ENCODE data around the gene DCDC2.

- no peak for TF ChIP-seq CTCF (conservative IDR thresholded peaks at IDR 0.05; ENCODE audit: low read length)
- no peak for TF ChIP-seq EZH2phosphoT487 (IDR thresholded peaks at IDR 0.05; ENCODE audit: borderline replicate concordance, low read depth, low read length)
Observed at GRCh38 chr6:24225838-24226237, 132.0 kb downstream of the DCDC2 start.
